GM12878 (cell line): ENCODE results near the gene CGREF1. TPM values are rescaled to one million over a fixed set of nuclear protein-coding genes. Genes with fewer than 3 reads are reported as not detected.
A peak's percentile ranks its signal among the peaks of the same experiment; 100 is the strongest.

ENCODE experiments used
- BACH1 ChIP-seq: fragments of 450-650 bp; IDR thresholded peaks from 2 replicates; pipeline ENCODE4 v1.6.1; 2017; ENCODE audit warnings: mild to moderate bottlenecking, borderline replicate concordance
- CHD1 ChIP-seq: IDR thresholded peaks from 2 replicates; pipeline ENCODE4 v1.6.1; 2012; ENCODE audit warnings: low read depth, low read length, improper control_type of control experiment
- CHD2 ChIP-seq: IDR thresholded peaks from 2 replicates; pipeline ENCODE4 v1.6.1; 2011; ENCODE audit warnings: low read depth, low read length, improper control_type of control experiment, borderline replicate concordance
- CHD4 ChIP-seq: fragments of 200-600 bp; sonication (generic); IDR thresholded peaks from 2 replicates; pipeline ENCODE4 v1.6.1; 2016; ENCODE audit warnings: mild to moderate bottlenecking
- CREM ChIP-seq: IDR thresholded peaks from 2 replicates; pipeline ENCODE4 v1.6.1; 2014; ENCODE audit warnings: antibody characterized with exemption, low read depth
- GABPA ChIP-seq: IDR thresholded peaks from 2 replicates; pipeline ENCODE4 v1.6.1; 2014; ENCODE audit warnings: antibody characterized with exemption, low read depth, mild to moderate bottlenecking, inconsistent platforms
- HCFC1 ChIP-seq: fragments of 150-350 bp; IDR thresholded peaks from 2 replicates; pipeline ENCODE4 v1.6.1; 2014; ENCODE audit warnings: low read length
- MTA3 ChIP-seq: IDR thresholded peaks from 2 replicates; pipeline ENCODE4 v1.6.1; 2012; ENCODE audit warnings: low read length, inconsistent platforms, borderline replicate concordance
- NFYA ChIP-seq: IDR thresholded peaks from 2 replicates; pipeline ENCODE4 v1.6.1; 2011; ENCODE audit warnings: low read depth, mild to moderate bottlenecking, low read length, improper control_type of control experiment, borderline replicate concordance
- POU2F2 ChIP-seq: IDR thresholded peaks from 3 replicates; pipeline ENCODE4 v1.6.1; 2011; ENCODE audit warnings: low read depth, mild to moderate bottlenecking, low read length, borderline replicate concordance
- RBBP5 ChIP-seq: fragments of 200-600 bp; sonication (generic); conservative IDR thresholded peaks from 2 replicates; pipeline ENCODE4 v1.6.1; 2016
- SP1 ChIP-seq: IDR thresholded peaks from one replicate; pipeline ENCODE4 v1.6.1; 2011; ENCODE audit warnings: low read depth, low read length
- ZBTB40 ChIP-seq: fragments of 450-650 bp; IDR thresholded peaks from 2 replicates; pipeline ENCODE4 v1.6.1; 2016; ENCODE audit warnings: mild to moderate bottlenecking, moderate library complexity, borderline replicate concordance
- polyA plus RNA-seq, 11 experiments: library from polyadenylated mRNA; depleted of rRNA in 4 of 11; unstranded in 6 of 11; stranded (reverse) in 5 of 11; fragments of >200 nt; fragmentation: Nextera tagmentation in 4 of 11; fragmentation: Illumina TruSeq in 1 of 11; extraction: Ambion mirVana in 4 of 11; extraction: Trizol in 1 of 11; gene quantifications; 1 replicate in 1 of 11; 2 replicates in 10 of 11; pipeline versions ENCODE4 v1.2.1 to v1.2.3, GENCODE V29; 2011 to 2016; ENCODE audit warnings: inconsistent platforms in 2 of 11, missing spikeins in 2 of 11, low read depth in 1 of 11
- total RNA-seq, 4 experiments: library from RNA; depleted of rRNA in 3 of 4; stranded (reverse); fragments of >200 nt in 3 of 4; fragmentation: Illumina TruSeq in 1 of 4; extraction: Trizol in 1 of 4; gene quantifications; 2 replicates each; pipeline versions ENCODE4 v1.2.1 to v1.2.3, GENCODE V29; 2013 to 2021
- TF ChIP-seq, protein P1 (sequence below): fragments of 450-650 bp; IDR thresholded peaks from 2 replicates; pipeline ENCODE4 v1.6.1; 2017; ENCODE audit warnings: mild to moderate bottlenecking, moderate library complexity

CGREF1 gene
- total and polyA plus RNA-seq, 10 of the 15 experiments (the other 5 are each of a cell fraction or from before 2014, with no cell fraction given), result 0.06 to 0.21 TPM; not detected in 8

- TF ChIP-seq ZBTB40, result peak; percentile 79
- TF ChIP-seq MTA3, result no peak
- TF ChIP-seq CHD1, result no peak
- TF ChIP-seq POU2F2, result peak; percentile 41; the same call in 1 of the 3 replicates
- no peak for TF ChIP-seq CHD4
- TF ChIP-seq CHD2, result peak; percentile 35
- TF ChIP-seq GABPA, result peak; percentile 89
- TF ChIP-seq HCFC1, result peak; percentile 69
- peak; percentile 61 for TF ChIP-seq BACH1
- peak; percentile 79 for TF ChIP-seq CREM
- no peak for TF ChIP-seq RBBP5
- TF ChIP-seq SP1, result peak; percentile 54
- TF ChIP-seq NFYA, result no peak
- TF ChIP-seq, protein P1, sequence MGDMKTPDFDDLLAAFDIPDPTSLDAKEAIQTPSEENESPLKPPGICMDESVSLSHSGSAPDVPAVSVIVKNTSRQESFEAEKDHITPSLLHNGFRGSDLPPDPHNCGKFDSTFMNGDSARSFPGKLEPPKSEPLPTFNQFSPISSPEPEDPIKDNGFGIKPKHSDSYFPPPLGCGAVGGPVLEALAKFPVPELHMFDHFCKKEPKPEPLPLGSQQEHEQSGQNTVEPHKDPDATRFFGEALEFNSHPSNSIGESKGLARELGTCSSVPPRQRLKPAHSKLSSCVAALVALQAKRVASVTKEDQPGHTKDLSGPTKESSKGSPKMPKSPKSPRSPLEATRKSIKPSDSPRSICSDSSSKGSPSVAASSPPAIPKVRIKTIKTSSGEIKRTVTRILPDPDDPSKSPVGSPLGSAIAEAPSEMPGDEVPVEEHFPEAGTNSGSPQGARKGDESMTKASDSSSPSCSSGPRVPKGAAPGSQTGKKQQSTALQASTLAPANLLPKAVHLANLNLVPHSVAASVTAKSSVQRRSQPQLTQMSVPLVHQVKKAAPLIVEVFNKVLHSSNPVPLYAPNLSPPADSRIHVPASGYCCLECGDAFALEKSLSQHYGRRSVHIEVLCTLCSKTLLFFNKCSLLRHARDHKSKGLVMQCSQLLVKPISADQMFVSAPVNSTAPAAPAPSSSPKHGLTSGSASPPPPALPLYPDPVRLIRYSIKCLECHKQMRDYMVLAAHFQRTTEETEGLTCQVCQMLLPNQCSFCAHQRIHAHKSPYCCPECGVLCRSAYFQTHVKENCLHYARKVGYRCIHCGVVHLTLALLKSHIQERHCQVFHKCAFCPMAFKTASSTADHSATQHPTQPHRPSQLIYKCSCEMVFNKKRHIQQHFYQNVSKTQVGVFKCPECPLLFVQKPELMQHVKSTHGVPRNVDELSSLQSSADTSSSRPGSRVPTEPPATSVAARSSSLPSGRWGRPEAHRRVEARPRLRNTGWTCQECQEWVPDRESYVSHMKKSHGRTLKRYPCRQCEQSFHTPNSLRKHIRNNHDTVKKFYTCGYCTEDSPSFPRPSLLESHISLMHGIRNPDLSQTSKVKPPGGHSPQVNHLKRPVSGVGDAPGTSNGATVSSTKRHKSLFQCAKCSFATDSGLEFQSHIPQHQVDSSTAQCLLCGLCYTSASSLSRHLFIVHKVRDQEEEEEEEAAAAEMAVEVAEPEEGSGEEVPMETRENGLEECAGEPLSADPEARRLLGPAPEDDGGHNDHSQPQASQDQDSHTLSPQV, result peak; percentile 38; the same call in 1 of the 2 replicates
Observed at GRCh38 chr2:27071277-27071989, 47.5 kb downstream of the CGREF1 start, which contains the start of gene OST4 (continued).
